Activated CD4-positive, alpha-beta T cell treated with anti-CD3 and anti-CD28 coated beads, Interleukin-2, amount 50 U/mL, for 48 hours (primary cell): ENCODE data around the gene CTAGE9.
A peak's percentile ranks its signal among the peaks of the same experiment; 100 is the strongest.
"Not testable (repeated sequence)": the region's sequence is repeated elsewhere in the genome, so short reads cannot be mapped to it uniquely, and the experiment has no call there.

Source experiments
- DNase-seq, 2 experiments: peaks; one replicate each; pipeline ENCODE4 v3.0.0-alpha.2; 2020

The CTAGE9 gene, protein sequence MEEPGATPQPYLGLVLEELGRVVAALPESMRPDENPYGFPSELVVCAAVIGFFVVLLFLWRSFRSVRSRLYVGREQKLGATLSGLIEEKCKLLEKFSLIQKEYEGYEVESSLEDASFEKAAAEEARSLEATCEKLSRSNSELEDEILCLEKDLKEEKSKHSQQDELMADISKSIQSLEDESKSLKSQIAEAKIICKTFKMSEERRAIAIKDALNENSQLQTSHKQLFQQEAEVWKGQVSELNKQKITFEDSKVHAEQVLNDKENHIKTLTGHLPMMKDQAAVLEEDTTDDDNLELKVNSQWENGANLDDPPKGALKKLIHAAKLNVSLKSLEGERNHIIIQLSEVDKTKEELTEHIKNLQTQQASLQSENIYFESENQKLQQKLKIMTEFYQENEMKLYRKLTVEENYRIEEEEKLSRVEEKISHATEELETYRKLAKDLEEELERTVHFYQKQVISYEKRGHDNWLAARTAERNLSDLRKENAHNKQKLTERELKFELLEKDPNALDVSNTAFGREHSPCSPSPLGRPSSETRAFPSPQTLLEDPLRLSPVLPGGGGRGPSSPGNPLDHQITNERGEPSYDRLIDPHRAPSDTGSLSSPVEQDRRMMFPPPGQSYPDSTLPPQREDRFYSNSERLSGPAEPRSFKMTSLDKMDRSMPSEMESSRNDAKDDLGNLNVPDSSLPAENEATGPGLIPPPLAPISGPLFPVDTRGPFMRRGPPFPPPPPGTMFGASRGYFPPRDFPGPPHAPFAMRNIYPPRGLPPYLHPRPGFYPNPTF

DNA sequence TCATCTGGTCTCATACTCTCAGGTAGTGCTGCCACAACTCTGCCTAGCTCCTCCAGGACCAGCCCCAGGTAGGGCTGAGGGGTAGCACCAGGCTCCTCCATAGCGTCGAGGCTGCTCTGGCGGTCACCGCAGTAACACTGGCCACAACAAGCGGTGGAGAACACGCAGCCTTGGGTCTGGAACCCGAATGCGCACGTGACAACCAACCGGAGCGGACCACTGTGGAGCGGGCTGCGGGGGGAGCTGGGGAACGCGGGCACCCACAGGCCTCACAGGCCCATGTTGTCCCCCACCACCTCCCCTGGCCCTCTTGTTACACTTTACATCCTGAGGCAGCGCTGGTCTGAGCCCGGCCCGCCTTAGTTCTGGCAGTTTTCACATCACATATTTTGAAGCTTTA lies at the start of gene CTAGE9:
CTAGE9 (minus strand) TSS at position 101 of the 400 bp plus-strand sequence; CDS start at position 101, 0 bp downstream.
- not testable (repeated sequence) for DNase-seq

DNA sequence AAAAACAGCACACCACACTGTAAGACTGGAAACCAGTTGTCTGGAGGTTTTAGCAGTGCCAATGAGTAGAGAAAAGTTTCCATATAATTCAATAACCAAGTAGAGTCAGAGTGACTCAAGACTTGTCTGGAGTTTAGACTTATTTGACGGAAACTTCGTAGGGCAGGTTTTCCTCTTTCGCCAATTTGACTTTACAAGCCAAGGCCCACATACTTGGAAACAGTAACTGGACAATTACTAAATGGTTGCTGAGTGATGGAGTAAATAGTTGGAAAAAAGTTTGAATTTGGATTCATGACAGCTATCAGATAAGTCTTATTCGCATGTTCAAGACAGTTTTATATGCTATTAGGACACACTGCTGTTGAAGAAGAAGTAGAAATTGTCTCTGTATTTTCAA lies 48.1 kb upstream of the CTAGE9 start:
- no peak for DNase-seq

DNA sequence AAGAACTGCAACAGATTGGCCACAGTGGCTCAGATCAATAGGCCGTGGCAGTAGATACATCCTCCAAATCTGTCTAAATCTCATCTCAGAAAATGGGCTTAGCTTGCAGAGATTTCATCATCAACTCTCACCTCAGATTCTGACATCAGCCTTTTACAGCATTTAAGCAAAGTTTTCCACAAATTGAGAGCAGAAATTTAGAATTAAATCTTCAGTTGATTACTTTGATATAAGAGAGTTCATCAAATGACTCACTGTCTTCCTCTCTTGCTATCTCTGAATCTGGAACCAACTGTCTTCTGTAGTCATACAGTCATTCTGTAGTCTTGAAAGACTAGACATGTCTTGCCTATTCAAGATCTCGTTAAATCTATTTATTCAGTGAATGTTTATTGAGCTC lies 45.2 kb upstream of the CTAGE9 start:
- DNase-seq, result no peak

DNA sequence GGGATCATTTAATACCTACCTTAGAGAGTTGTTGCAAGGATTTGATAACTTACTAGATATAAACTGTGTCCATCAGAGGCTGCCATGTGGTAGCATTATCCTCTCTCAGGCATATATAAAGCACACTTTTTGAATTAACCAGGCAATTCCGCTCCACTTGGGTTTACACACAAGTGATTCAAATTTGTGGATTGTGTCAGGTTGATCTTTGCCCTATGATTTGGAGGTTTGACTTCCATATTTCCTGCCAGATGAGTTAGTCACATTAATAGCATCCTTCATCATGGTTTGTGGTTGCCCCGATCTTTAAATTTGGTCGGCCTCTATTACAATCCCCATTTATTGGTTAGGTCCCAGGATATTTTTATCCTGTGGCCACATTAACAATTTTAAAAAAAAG lies 44.8 kb upstream of the CTAGE9 start:
- no peak for DNase-seq

DNA sequence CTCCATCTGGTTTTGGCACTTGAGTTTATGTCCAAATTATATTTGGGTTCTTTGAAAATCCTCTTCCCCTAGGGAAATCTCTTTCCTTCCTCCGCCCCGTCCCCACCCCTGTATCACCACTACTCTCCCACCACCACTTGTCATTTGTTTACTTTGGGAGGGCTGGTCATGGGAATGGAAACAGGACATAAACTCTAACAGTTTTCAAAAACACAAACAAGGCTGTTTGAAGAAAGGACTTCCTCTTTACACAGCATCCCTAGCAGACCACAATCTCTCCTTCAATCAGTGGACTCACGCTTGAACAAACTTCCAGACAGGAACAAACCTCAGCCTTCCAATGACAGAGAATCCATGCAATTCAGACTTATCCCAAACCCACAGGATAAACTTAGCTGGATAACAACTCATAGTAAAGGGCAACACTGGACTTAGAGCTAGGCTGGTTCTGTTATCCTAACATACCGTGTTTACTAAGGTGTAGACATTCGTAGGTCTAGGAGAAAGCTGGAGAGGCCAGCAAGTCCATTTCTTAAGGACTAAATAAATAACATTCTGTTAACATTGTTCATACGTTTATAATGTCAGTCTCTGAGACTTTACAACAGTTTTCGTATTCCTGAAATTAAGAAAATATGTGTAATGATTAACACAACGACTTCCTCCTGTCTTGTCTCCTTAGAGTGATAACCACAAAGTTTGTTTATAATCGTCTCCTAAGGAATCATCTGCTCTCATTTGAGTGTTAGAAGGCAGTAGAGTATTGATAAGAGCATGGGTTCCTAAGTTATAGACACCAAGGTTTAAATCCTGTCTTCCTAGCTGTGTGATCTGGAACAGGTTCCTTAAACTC lies 44.1 kb upstream of the CTAGE9 start:
- DNase-seq, result no peak

DNA sequence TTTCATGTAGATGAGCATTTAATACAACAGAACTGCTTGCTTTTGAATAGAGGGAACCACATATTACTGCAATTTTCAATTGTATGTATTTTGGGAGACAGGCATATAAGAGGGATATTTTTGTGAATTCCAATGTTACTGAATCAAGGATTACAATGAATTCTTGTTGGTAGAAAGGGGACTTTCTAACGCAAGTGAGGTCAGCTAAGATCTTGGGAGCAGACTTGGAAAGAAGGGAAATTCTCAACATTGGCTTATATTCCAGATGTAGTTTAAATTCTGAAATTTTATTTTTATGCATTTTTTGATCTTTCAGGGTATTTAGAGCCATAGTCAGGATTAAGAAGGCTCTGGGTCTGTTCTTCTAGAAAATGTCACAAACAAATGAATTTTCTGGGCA lies 43.3 kb upstream of the CTAGE9 start:
- no peak for DNase-seq

DNA sequence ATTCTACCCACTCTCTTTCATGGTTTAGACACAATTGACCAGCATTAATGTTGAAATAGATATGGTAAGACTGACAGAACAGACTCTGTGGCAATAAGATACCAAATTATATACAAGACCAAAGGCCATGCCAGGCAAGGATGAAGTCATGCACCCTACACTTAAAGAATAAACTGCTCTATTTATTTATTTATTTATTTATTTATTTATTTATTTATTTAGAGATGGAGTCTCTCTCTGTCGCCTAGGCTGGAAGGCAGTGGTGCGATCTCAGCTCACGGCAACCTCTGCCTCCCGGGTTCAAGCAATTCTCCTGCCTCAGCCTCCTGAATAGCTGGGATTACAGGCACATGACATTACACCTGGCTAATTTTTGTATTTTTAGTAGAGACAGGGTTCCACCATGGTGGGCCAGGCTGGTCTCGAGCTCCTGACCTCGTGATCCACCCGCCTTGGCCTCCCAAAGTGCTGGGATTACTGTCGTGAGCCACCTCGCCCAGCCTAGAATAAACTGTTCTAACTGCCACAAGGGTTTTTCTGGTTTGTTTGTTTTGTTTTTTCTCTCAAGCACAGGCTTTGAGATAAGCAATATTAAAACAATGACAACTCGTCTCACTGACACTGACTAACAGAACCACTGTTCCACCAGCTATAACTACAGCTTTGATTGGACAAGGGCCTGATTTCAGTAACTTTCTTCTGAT lies 40.3 kb upstream of the CTAGE9 start:
- not testable (repeated sequence) for DNase-seq

DNA sequence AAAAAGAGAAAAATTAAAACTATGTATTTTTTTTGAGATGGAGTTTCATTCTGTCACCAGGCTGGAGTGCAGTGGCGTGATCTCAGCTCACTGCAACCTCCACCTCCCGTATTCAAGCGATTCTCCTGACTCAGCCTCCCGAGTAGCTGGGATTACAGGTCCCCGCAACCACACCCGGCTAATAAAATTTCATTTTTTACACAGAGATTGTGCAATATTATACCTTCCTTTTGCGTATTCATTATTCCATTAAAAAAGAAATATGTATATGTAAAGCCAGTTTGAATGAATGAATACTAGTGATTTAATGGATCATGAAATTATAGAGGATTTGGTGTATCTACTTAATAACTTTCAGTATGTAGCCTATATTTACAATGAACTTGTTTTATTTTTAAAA lies 38.2 kb upstream of the CTAGE9 start:
- no peak for DNase-seq

DNA sequence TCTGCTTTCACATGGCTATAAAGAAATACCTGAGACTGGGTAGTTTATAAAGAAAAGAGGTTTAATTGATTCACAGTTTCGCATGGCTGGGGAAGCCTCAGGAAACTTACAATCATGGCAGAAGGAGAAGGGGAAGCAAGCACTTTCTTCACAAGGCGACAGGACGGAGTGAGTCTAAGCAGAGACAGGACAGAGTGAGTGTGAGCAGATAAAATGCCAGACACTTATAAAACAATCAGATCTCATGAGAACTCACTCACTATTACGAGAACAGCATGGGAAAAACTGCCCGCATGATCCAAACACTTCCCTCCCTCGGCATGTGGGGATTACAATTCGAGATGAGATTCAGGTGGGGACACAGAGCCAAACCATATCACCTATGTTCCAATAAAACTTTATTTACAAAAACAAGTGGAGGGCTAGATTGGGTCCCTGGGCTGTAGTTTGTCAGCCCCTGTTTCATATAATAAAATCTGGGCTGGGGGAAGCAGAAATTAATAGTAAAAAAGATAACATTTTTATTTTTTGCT lies 37.1 kb upstream of the CTAGE9 start:
- DNase-seq, result no peak

DNA sequence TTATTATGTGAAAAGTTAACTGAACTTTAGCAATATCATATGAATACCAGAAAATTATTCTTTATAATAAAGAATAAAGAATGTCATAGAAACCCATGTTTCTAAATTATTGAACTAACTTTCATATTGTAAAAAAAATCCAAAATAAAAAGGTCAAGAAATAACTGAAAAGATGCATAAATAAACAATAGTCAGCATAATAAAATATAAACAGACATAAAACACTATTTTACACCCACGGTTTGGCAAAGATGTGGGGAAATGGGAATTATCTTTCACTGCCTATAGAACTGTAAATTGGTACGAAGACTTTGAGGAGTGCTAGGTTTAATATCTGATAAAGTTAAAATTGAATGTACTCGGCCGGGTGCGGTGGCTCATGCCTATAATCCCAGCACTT lies 34.7 kb upstream of the CTAGE9 start:
- DNase-seq, result no peak

DNA sequence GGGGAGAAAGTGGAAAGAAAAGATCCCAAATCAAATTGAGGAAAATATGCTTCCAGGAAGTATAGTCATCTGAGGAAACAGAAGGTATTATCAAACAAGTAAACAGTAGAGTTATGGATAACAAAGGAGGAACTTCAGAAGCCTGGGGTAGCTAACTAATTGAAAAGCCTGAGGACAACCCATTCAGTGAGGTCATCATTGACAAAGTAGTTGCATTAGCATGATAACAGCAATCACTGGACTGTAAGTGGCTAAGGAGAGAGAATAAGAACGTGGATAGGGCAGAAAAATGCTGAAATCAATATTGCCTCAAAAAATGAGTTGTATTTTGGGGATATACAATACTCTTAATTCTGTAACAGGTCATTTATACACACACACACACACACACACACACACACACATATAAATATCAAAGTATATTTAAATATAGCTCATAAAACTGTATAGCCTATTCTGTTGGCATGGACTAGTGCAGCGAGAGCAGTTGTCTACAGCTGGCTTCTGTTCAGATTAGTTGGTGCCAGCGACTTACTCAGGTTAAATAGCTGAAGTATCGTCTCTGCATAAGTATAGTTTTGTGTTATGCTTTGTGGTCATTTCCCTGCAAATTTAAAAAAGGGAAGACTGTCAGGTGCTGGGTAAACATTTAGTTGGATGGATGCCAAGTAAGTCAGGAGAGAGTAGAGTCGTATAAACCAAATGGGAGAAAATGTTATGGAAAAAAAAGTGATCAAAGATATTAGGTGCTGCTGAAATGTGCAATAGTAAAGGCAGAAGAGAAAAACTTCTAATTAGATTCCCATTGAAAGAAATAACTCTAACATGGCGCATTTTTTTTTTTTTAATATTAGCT lies 33.8 kb upstream of the CTAGE9 start:
- no peak for DNase-seq

DNA sequence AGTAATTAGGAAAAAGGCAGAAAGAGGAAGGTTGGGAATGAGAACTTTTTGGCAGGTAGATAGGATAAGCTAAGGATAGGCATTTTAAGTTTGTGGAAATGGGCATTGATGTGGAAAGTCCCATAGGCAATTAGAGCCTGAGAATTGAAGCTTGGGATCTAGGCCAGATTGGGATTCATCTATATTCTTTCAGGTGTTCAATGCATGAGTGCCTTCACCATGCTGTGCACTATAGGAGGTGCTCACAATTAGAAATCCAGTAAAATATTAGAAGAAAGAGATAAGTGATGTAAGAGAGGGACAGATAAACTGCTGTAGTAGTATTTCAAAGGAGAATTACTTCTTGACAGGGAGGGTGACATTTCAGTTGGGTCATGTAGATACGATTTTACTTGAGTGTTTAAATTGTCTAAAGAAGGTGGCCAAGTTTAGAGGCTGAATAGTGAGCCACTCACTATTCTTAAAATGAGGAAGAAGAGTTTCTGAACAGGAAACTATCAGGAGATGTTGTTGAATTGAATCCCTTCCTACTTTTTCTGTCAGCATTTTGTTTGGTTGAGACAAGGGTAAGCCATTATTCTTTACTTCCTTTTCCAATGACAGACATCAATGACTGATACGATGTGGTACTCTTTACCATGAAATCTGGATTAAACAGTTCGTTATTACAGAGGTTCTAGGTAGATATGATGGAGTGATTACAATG lies 31.0 kb upstream of the CTAGE9 start:
- no peak for DNase-seq

DNA sequence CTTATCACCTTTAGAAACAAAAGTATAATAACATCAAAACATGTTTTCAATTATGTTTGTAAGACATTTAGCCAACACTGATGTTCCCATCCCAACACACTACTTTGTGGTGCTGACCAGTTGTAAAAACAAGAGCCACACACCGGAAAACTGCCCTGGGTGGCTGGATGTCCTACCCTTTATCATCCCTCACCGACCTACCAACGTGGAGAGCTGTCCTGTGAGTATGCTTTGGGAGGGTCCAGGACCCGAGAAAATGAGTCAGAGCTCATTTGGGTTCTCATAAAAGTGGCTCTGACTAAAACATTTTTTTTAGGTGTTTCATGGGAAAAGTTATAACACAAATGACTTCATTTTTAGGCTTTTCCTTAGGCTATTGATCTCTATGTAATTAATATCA lies 29.3 kb upstream of the CTAGE9 start:
- no peak for DNase-seq

DNA sequence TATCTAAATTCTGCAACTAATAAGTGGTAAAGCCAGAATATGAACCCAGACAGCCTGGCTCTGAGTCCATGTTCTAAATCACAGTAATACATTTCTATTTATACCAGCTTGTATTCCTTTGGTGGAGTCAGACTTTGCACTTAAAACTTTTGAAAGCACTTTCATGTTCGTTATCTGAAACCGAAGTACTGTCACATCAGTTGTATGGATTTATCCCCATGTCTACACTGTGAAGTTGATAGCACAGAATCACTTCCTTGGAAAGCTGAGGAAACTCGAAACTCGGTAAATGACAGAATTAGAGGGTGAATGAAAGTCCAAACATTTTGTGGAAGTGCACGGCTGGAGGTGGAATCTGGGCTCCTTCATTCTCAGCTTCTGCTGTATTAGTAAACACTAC lies 28.3 kb upstream of the CTAGE9 start:
- DNase-seq, result no peak

DNA sequence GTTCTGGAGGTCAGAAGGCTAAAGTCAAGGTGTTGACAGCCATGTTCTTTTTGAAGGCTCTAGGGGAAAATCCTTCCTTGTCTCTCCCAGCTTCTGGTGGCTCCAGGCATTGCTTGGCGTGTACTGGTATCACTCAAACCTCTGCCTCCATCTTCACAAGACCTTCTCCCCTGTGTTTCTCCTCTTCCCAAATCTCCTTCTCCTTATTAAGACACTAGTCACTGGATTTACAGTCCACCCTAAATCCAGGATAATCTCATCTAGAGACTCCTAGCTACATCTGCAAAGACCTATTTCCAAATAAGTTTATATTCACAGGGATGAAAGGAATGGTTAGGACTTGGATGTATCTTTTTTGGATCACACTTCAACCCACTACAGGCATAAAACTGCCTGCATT lies 26.0 kb upstream of the CTAGE9 start:
- no peak for DNase-seq

DNA sequence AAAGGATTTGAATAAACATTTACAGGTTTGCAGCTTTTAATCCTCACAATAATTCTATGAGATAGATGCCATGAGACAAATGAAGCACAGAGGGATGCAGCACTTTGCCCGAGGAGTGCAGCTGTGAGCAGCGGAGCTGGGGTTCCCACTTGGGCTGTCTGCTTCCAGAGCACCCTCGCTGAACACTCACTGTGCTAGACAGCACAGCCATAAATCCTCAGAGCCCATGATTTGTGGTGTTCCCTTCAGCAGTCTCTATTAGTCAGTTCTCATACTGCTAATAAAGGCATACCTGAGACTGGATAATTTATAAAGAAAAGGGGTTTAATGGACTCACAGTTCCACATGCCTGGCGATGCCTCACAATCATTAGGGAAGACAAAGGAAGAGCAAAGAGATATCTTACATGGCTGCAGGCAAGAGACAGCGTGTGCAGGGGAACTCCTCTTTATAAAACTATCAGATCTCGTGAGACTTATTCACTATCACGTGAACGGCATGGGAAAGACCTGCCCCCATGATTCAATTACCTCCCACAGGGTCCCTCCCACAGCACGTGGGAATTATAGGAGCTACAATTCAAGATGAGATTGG lies 25.3 kb upstream of the CTAGE9 start:
- no peak for DNase-seq

DNA sequence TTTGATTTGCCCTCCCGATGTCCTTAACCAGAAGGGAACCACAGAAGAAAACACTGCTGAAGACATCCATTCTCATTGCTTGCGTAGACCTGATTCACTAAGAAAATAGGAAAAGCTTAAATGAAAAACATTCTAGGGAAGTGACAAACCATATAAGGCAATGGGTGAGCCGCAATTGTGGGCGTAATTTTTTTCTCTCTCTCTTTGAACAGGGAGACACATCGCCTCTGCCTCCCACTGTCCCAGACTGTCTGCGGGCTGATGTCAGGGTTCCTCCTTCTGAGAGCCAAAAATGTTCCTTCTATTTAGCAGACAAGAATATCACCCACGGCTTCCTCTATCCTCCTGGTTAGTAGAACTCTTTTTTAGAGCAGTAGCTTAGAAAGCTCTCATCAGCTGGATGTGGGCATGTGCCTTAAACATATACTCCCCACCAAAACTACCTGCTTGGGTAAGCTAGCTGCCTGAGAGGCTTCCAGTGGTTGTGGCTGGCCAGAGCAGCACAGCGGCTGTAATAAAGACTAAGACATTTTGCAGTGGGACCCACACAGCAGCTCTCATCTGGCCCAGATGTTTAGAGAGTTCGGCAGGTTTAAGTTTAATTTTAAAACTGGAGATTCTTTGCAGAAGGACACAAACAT lies 22.7 kb upstream of the CTAGE9 start:
- peak in 1 of 2 experiments; percentile 5 for DNase-seq

DNA sequence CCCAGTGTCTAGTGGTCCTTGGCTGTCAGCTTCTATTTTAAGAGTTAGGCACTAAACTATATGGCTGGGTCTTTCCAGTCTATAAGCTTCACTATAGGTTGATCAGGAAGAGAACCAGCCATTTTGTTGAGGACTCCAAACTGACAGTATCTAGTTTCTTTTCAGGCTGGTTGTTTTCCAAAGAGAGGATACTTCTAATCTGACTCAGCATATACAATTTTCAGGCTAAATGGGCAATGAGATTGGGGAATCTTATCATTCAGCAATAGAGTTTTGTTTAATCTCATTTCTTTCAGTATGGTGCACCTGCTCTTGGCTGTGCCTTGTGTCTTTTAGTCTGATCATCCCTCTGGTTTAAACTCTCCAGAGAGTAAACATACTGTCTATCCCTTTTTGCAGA lies 20.4 kb upstream of the CTAGE9 start:
- DNase-seq, result no peak

DNA sequence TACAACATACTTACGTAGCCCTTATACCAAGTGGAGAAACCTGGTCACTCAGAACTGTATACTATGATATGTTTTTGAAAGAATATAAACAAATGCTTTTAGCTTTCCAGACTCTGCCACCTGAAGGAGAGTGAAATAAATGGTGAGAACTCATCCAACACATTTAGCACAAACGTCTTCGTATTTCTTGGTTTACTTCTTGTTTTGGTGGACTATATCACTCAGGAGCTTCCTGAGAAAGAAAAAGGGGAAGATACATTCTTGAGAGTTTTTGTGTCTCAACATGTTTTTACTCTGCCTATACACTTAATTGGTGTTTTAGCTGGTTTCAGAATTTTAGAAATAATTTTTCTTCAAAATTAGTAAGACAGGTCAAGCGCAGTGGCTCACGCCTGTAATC lies 19.4 kb upstream of the CTAGE9 start:
- DNase-seq, result no peak

DNA sequence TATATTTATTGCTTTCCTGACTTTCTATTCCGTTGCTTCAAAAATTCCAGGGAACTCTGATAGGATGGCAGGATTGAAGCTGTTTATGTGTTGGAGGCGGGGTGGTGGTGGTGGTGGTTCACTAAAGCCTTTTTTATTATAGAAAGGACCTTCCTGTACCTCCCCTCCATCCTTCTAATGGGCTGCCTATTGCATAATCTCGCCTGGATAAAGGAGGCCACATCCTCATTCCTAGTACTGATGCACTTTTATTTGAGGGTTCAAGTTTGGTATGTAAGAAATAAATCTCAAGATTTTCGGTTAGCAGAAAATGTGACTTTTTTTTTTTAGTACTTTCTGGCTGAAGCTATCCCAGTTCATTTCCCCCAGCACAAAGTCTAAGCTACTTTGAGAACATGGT lies 18.7 kb upstream of the CTAGE9 start:
- DNase-seq, result no peak
